GM12878 (cell line): ENCODE data around the gene PRDX3. TPM values are rescaled to one million over a fixed set of nuclear protein-coding genes. Genes with fewer than 3 reads are reported as not detected.

Experiments
- ATAC-seq: fragments of 200-7000 bp; cut with Tn5 transposase; 3 replicates; pipeline ENCODE4 v1.9.1; 2020; ENCODE audit warnings: mild to moderate bottlenecking, moderate library complexity
- BruUV-seq: library from RNA; stranded (reverse); fragments of 400-500 nt; replicated peaks from 2 replicates; lab custom pipeline; 2021; lab: Mats Ljungman, UMichigan
- CTCF ChIA-PET: fragments of 300-600 bp; sonication (Branson Sonifier 250); formaldehyde crosslinking; extraction: SDS; loops from one replicate; lab custom pipeline; 2021; ENCODE audit warnings: inconsistent platforms; lab: Yijun Ruan, JAX
- POLR2A ChIA-PET: fragments of 350-600 bp; formaldehyde crosslinking; extraction: SDS; loops from one replicate; lab custom pipeline; 2021; ENCODE audit warnings: inconsistent platforms; lab: Charles Lee
- RAD21 ChIA-PET: fragments of 300-600 bp; sonication (Branson Sonifier 250); formaldehyde crosslinking; loops from one replicate; lab custom pipeline; 2023; ENCODE audit warnings: antibody characterized with exemption; ENCODE audit not compliant: unreplicated experiment; lab: Charles Lee
- SMC1A ChIA-PET: fragments of 300-600 bp; sonication (Branson Sonifier 250); formaldehyde crosslinking; loops from one replicate; lab custom pipeline; 2023; ENCODE audit not compliant: unreplicated experiment, uncharacterized antibody; lab: Charles Lee
- DNase-seq: peaks from one replicate; pipeline ENCODE4 v3.0.0-alpha.2; 2011; ENCODE audit warnings: low read depth, low spot score
- FAIRE-seq: peaks from 3 replicates; lab custom pipeline; 2011; peaks lifted over from hg19 to GRCh38; lab: Jason Lieb, UNC
- H2AFZ ChIP-seq: 2 replicates; pipeline ENCODE4 v1.6.0; 2011; ENCODE audit warnings: low read depth, low read length, control low read depth; ENCODE audit not compliant: control insufficient read depth
- H3K27ac ChIP-seq: 2 replicates; pipeline ENCODE4 v1.5.1; 2011; ENCODE audit warnings: control low read depth; ENCODE audit not compliant: control insufficient read depth, insufficient read depth
- H3K27me3 ChIP-seq, 2 experiments: replicated peaks in 1 of 2; 2 replicates each; pipeline versions ENCODE4 v1.6.0 to v1.6.1; 2011; ENCODE audit warnings: low read length in 1 of 2; ENCODE audit not compliant: control insufficient read depth in 2 of 2, insufficient read depth in 2 of 2
- H3K36me3 ChIP-seq, 2 experiments: 2 replicates each; pipeline ENCODE4 v1.5.1; 2011; ENCODE audit warnings: low read length in 1 of 2; ENCODE audit not compliant: control insufficient read depth in 2 of 2, insufficient read depth in 2 of 2
- H3K4me1 ChIP-seq: 2 replicates; pipeline ENCODE4 v1.6.1; 2011; ENCODE audit warnings: mild to moderate bottlenecking, low read length, moderate library complexity, mixed read lengths; ENCODE audit not compliant: control insufficient read depth, insufficient read depth
- H3K4me2 ChIP-seq: 2 replicates; pipeline ENCODE4 v1.6.0; 2011; ENCODE audit warnings: control low read depth; ENCODE audit not compliant: control insufficient read depth, insufficient read depth
- H3K4me3 ChIP-seq: fragments of 200-600 bp; sonication (generic); 2 replicates; pipeline ENCODE4 v1.5.1; 2016
- H3K79me2 ChIP-seq: 2 replicates; pipeline ENCODE4 v1.6.0; 2011; ENCODE audit warnings: low read length; ENCODE audit not compliant: control insufficient read depth, insufficient read depth
- H3K9ac ChIP-seq: 2 replicates; pipeline ENCODE4 v1.8.0; 2011; ENCODE audit warnings: low read length, control low read depth, mixed read lengths; ENCODE audit not compliant: control insufficient read depth, insufficient read depth
- H3K9me3 ChIP-seq: replicated peaks from 3 replicates; pipeline ENCODE4 v1.5.1; 2011; ENCODE audit warnings: mild to moderate bottlenecking, low read length; ENCODE audit not compliant: control insufficient read depth, insufficient read depth
- H4K20me1 ChIP-seq: 2 replicates; pipeline ENCODE4 v1.6.0; 2011; ENCODE audit not compliant: control insufficient read depth, insufficient read depth
- MTA2 ChIP-seq: fragments of 450-650 bp; IDR thresholded peaks from 2 replicates; pipeline ENCODE4 v1.6.1; 2016; ENCODE audit warnings: low read depth, mild to moderate bottlenecking, moderate library complexity
- RAD21 ChIP-seq: IDR thresholded peaks from 2 replicates; pipeline ENCODE4 v1.6.1; 2011; ENCODE audit warnings: mild to moderate bottlenecking, low read depth, low read length, moderate library complexity; ENCODE audit not compliant: insufficient read depth
- RFX5 ChIP-seq: IDR thresholded peaks from 2 replicates; pipeline ENCODE4 v1.6.1; 2011; ENCODE audit warnings: low read depth, low read length, improper control_type of control experiment
- SUPT20H ChIP-seq: IDR thresholded peaks from 2 replicates; pipeline ENCODE4 v1.6.1; 2011; ENCODE audit warnings: low read depth, mild to moderate bottlenecking, low read length, moderate library complexity, borderline replicate concordance; ENCODE audit not compliant: control insufficient read depth
- WGBS: methylation state at CpG from one replicate; pipeline ENCODE4 v1.1.6; 2016; ENCODE audit warnings: low lambda C conversion rate; ENCODE audit not compliant: insufficient replicate concordance, insufficient coverage; ENCODE audit errors: missing lambda C conversion rate; 5-methylcytosine and 5-hydroxymethylcytosine counted together
- in situ Hi-C: fragments of 300-500 bp; cut with MboI; formaldehyde crosslinking; loops from 9 replicates; pipeline ENCODE4 v1.14.3; 2018; ENCODE audit warnings: mixed read lengths
- intact Hi-C: fragments of 100-400 bp; cut with micrococcal nuclease; formaldehyde crosslinking; loops from one replicate; pipeline ENCODE4 v1.14.2; 2022; ENCODE audit not compliant: unreplicated experiment
- polyA plus RNA-seq, 11 experiments: library from polyadenylated mRNA; depleted of rRNA in 4 of 11; unstranded in 6 of 11; stranded (reverse) in 5 of 11; fragments of >200 nt; fragmentation: Nextera tagmentation in 4 of 11; fragmentation: Illumina TruSeq in 1 of 11; extraction: Ambion mirVana in 4 of 11; extraction: Trizol in 1 of 11; gene quantifications; 1 replicate in 1 of 11; 2 replicates in 10 of 11; pipeline versions ENCODE4 v1.2.1 to v1.2.3, GENCODE V29; 2011 to 2016; ENCODE audit warnings: inconsistent platforms in 2 of 11, missing spikeins in 2 of 11, low read depth in 1 of 11
- total RNA-seq, 4 experiments: library from RNA; depleted of rRNA in 3 of 4; stranded (reverse); fragments of >200 nt in 3 of 4; fragmentation: Illumina TruSeq in 1 of 4; extraction: Trizol in 1 of 4; gene quantifications; 2 replicates each; pipeline versions ENCODE4 v1.2.1 to v1.2.3, GENCODE V29; 2013 to 2021
- TF ChIP-seq, protein P1 (sequence below): IDR thresholded peaks from 2 replicates; pipeline ENCODE4 v1.6.1; 2012; ENCODE audit warnings: improper control_type of control experiment, low read depth, low read length; ENCODE audit not compliant: insufficient replicate concordance

PRDX3 gene
- total and polyA plus RNA-seq, 10 of the 15 experiments (the other 5 are each of a cell fraction or from before 2014, with no cell fraction given): 195 to 1,431 (median 398) TPM

DNA sequence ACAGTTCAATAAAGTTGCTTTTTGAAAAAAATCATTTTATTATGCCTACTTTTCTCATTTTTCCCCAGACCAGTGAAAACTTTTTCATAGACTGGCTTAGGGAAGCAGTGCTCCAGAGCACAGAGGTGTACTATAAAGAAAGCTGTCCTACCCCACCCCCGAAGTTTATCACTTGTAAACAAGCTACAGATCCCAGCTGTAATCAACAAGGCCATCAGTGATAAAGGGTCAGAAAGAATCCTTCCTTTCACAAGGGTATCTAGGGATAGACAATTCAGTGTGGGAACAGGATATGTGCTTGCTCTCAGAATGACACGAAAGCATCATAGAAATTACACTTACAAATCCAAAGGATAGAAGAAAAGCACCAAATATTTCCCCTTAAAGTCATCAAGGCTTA is 4.5 kb downstream of the PRDX3 start:
- H3K4me2 ChIP-seq: no peak overlapping the region
- ATAC-seq: no peak
- H3K79me2 ChIP-seq: peaks cover 32% of the 10 kb centered on the region
- no TSS peak for BruUV-seq
- H3K27me3 ChIP-seq: no peaks in the 10 kb centered on the region
- ChIA-PET POLR2A (interaction anchor here (0.5 to 1.3 kb wide), 2 partner anchors 9 to 35 kb away, joined by 5 to 8 read pairs; no protein-coding TSS in a partner anchor), SMC1A (no interaction called here), RAD21 (no interaction called here)
- H3K9ac ChIP-seq: no peak overlapping the region
- H2AFZ ChIP-seq: no peak overlapping the region
- H4K20me1 ChIP-seq: no peaks in the 10 kb centered on the region
- DNase-seq: no peak
- H3K27ac ChIP-seq: no peak overlapping the region
- in situ Hi-C loops: no loop called here
- TF ChIP-seq, protein P1, sequence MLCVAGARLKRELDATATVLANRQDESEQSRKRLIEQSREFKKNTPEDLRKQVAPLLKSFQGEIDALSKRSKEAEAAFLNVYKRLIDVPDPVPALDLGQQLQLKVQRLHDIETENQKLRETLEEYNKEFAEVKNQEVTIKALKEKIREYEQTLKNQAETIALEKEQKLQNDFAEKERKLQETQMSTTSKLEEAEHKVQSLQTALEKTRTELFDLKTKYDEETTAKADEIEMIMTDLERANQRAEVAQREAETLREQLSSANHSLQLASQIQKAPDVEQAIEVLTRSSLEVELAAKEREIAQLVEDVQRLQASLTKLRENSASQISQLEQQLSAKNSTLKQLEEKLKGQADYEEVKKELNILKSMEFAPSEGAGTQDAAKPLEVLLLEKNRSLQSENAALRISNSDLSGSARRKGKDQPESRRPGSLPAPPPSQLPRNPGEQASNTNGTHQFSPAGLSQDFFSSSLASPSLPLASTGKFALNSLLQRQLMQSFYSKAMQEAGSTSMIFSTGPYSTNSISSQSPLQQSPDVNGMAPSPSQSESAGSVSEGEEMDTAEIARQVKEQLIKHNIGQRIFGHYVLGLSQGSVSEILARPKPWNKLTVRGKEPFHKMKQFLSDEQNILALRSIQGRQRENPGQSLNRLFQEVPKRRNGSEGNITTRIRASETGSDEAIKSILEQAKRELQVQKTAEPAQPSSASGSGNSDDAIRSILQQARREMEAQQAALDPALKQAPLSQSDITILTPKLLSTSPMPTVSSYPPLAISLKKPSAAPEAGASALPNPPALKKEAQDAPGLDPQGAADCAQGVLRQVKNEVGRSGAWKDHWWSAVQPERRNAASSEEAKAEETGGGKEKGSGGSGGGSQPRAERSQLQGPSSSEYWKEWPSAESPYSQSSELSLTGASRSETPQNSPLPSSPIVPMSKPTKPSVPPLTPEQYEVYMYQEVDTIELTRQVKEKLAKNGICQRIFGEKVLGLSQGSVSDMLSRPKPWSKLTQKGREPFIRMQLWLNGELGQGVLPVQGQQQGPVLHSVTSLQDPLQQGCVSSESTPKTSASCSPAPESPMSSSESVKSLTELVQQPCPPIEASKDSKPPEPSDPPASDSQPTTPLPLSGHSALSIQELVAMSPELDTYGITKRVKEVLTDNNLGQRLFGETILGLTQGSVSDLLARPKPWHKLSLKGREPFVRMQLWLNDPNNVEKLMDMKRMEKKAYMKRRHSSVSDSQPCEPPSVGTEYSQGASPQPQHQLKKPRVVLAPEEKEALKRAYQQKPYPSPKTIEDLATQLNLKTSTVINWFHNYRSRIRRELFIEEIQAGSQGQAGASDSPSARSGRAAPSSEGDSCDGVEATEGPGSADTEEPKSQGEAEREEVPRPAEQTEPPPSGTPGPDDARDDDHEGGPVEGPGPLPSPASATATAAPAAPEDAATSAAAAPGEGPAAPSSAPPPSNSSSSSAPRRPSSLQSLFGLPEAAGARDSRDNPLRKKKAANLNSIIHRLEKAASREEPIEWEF: no peak
- TF ChIP-seq MTA2: no peak
- no peak for TF ChIP-seq RAD21
- TF ChIP-seq RFX5: no peak
- no peak for TF ChIP-seq SUPT20H
- TF ChIP-seq, all 136 proteins: peak for 0
- Histone ChIP-seq H3K36me3 (peaks cover 7 to 42% of the 10 kb centered on the region in 2 experiments), H3K9me3 (no peaks in the 10 kb centered on the region), H3K4me1 (peaks cover 13% of the 10 kb centered on the region), H3K4me3 (no peak overlapping the region)
- CTCF ChIA-PET: no interaction called here
- no peak for FAIRE-seq
- intact Hi-C loops: no loop called here
- 100% methylated on average over 2 of the region's 2 CpGs for WGBS
